Measurements from ENCODE around the gene LHCGR.

The LHCGR gene

DNA sequence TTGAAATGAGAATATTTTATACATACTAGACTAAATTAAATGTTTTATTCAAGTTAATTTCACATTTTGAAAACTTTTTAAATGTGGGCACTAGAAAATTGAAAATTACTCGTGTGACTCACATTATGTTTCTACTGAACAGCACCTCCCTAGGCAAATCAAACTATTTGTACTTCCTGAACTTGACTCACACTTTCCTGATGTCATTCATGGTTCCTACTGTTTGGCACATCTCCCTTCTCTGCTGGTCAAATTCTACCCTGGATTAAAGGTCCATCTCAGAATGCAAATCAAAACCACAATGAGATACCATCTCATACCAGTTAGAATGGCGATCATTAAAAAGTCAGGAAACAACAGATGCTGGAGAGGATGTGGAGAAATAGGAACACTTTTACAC lies 16.7 kb downstream of the LHCGR start:
- DNase-seq, result no peak

- no peak for DNase-seq
Observed at GRCh38 chr2:48736251-48736650, 19.3 kb downstream of the LHCGR start.

DNA sequence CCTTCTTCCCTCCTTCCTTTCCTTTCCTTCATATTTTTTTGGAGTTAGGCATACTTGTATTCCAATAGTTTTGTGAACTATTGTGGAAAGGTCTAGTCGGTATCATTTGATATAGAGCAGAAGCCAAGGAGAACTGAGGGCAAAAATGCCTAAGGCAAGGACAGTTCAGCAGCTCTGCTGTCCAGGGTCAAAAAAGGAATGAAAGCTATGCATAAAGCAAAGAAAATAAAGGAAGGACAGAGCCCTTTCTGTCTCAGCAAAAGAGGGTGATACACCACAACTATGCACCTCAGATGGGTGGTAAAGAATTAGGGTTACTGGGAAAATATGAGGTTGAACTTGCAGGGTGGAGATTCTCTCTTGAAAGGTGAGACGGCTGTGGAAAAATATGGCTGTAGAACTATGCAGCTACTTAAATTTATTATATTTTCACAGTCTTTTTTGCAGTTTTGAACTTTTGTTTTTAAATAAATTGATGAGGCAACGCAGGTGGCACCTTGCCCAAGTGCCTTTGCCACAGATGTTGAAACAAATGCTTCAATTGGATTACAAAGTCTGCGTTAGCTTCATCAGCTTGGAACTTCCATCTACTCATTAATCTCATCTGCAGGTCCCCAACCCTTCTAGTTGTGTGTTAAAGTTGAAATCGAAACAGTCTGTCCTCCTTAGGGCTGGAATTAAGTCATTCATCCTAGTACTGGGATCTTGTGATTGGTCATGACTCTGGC lies 20.8 kb downstream of the LHCGR start:
- no peak for DNase-seq

GRCh38 chr2:48733067-48733503 lies 22.4 kb downstream of the LHCGR start:
- peak; percentile 89 to 91 for DNase-seq

- DNase-seq, result no peak
Observed at GRCh38 chr2:48728840-48729239, 26.7 kb downstream of the LHCGR start.

DNA sequence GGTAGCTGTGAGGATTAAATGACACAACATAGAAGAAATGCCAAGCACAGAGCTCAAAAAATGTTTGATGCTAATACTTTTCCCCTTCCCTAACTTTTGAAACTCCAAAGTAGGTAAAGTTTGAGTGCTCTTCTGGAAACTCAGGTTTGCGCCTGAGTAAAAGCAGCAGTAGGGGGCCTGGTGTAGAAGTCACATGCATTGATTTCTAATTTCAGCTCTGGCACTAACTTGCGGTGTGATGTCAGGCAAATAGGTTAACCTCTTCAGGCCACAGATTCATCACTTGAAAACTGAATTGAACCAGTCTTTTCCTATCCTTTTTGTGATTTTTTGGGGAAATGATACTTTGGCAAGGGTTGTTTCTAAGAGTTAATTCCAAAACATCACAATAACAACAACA lies 27.2 kb downstream of the LHCGR start:
- no peak for DNase-seq

DNA sequence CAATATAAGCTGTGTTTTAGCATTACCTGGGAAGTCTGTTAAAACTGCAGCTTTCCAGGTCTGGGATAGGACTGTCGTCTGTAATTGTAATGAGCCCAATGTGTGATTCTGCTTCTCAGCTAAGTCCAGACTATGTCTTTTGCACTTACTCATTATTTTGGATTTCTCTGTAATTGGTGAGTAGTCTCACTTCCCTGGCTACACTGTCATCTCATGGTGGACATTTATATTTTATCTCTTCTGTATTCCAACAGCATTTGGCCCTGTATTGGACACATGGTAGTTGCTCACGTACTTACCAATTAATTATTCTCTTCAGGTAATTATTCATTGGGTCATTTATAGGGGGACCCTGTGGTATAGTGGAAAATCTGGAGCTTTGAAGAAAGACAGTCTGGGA lies 28.0 kb downstream of the LHCGR start:
- no peak for DNase-seq

- DNase-seq, result no peak
Observed at GRCh38 chr2:48725696-48726494, 29.6 kb downstream of the LHCGR start.

GRCh38 chr2:48724278-48724677 lies 31.2 kb downstream of the LHCGR start:
- no peak for DNase-seq

DNA sequence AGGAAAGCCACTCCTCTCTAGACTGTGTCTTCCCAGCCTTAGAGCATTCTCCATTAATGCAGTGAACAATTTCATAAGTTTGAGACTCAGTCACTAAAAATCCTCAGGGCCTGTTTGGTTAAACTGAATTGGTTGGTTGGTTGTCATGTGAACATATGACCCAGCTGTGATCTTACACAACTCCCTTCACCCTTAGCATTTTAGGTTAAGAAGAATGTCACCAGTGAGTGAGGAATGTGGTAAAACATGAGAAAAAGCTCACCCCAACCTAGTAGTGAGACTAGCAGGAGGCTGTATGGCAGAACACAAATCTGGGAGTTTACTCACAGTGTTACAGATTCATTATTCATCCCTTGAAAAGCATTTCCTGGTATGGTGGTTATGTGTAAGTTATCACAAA lies 32.4 kb downstream of the LHCGR start:
- DNase-seq, result no peak

GRCh38 chr2:48722391-48722790 lies 33.1 kb downstream of the LHCGR start:
- no peak for DNase-seq

DNA sequence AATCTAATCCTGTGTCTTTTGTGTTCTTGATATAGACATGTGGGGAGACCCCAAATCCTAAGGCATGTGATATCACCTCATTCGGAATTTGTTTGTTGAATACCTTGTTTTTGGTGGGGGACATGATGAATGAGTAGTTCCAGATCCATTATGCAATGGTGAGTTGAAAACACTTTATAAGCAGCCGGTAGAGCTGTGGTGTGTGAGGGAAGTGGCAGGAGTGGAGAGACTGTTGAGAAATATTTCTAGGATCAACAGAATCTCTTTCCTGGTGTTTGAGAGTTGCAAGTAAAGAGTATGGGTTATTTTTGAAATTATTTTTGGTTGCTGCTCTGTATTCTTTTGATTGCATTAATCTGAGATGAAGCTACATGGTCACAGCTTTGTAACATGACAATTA lies 34.4 kb downstream of the LHCGR start:
- no peak for DNase-seq

DNA sequence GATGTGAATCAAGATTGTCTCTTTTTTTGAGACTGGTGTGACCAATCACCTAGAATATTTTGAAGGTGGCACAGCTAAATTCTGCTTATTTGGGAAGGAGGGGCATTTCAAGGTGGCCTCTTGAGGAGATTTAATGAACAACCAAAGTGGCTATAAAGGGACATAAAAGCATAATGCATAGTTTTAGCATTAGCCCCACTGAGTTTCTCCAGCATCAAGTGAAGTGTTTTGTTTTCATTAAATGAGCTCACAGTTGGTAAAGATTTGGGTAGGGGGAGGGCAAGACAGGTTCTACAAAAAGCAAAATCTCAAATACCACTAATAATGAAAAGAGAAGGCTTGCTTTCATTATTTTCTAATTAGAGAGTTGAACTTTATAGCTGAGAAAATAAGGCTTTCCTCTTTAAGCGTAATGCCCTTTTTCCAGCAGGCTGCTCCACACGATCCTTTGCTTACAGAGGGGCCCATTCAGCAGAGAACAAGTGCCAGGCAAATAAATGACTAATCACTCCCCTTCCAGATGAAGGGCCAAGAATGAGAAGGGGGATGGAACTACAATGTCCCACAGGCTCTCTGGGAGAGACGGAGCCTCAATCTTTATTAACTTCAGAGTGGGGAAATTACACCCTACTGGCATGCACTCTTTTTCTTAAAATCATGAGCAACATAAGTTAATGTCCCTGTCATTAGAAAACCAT lies 35.9 kb downstream of the LHCGR start:
- DNase-seq, result no peak

GRCh38 chr2:48717846-48718245 lies 37.7 kb downstream of the LHCGR start:
- DNase-seq, result no peak

- no peak for DNase-seq
Observed at GRCh38 chr2:48715956-48716355, 39.6 kb downstream of the LHCGR start.

DNA sequence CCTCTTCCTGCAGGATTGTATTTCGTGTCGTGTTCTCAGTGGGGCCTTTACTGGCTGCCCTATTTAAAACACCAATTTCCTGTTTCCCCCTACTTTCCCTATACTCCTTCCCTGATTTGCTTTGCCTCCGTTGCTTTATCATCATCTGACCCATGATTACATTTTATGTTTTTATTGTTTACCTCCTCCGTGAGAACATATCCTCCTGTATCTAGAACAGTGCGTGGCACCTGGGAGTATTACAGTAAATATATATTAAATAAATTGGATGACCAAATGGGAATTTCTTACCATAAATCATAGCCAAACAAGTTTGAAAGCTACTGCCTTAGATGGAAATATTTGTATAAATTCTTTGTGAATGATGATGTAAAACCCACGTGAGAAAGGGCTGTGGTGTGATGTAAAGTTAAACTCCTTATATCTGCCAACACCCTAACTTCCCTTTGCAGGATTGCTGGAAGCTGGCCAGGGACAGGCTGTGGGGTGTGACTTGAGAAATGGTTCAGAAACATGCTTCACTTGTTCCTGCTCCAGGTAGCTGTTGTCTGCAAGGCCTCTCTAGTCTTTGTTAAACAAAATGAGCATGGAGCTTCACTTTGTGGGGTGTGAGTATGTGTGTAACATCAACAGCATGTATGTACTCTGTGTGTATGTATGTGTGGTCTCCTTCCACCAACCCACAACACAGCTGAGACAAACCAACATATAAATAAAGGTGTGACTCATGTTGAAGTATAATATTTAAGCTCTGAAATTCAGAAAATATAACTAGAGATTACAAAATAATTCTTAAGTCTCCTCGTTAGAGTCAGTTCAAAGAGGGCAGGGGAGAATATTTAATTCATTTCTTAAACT lies 40.3 kb downstream of the LHCGR start:
- no peak for DNase-seq

DNA sequence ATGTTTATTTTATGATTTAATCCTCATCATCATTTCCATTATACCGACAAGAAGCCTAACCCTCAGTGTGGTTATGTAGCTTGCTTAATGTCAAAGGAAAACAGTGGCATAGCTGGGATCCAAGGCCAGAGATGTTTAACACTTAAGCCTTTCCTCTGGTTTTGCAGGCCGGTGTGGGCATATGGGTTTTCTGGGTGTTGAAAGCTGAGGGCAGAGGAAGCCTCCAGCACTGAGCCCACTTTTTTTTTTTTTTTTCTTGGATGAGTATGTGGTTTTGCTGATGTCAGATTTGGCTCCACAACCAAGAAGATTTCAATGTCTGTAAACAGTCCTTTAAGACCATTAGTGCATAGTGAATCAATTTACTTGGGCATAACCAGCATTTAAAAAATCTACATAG lies 41.3 kb downstream of the LHCGR start:
- DNase-seq, result no peak

GRCh38 chr2:48713647-48714046 lies 41.9 kb downstream of the LHCGR start:
- no peak for DNase-seq

DNA sequence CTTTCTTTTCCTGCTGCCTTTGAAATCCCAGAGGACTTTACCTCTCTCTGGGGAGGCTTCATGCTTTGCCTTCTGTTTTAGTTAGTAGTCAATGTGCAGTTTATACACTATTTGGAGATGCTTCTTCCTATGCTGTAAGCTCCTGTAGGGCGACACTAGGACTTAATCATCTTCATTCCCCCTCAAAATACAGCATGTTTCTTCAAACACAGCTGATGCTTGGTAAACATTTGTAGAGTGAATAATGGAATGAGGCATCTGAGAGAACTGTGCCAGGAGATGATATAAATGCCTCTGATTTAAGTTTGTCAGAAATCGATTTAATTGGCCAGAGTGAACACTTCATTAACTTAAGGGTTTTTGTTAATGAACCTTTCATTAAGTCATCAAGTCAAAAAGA lies 43.4 kb downstream of the LHCGR start:
- DNase-seq, result no peak

DNA sequence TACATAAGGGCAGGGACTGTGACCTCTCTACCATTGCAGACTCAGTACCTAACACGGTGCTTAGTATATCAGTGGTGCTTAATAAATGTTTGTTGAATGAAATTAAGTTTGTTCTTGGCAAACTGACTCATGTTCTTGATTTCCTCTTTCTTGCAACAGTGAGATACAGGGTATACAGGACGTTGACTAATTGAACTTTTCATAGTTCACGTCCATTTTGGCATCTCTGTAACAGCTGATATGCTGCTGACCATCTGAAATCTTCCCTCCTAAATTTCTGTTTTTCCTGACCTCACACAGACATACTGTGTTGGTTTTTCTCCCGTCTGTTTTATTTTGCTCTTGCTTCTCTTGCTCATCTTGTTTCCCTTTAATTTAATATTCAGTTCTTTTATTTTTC lies 44.2 kb downstream of the LHCGR start:
- no peak for DNase-seq

DNA sequence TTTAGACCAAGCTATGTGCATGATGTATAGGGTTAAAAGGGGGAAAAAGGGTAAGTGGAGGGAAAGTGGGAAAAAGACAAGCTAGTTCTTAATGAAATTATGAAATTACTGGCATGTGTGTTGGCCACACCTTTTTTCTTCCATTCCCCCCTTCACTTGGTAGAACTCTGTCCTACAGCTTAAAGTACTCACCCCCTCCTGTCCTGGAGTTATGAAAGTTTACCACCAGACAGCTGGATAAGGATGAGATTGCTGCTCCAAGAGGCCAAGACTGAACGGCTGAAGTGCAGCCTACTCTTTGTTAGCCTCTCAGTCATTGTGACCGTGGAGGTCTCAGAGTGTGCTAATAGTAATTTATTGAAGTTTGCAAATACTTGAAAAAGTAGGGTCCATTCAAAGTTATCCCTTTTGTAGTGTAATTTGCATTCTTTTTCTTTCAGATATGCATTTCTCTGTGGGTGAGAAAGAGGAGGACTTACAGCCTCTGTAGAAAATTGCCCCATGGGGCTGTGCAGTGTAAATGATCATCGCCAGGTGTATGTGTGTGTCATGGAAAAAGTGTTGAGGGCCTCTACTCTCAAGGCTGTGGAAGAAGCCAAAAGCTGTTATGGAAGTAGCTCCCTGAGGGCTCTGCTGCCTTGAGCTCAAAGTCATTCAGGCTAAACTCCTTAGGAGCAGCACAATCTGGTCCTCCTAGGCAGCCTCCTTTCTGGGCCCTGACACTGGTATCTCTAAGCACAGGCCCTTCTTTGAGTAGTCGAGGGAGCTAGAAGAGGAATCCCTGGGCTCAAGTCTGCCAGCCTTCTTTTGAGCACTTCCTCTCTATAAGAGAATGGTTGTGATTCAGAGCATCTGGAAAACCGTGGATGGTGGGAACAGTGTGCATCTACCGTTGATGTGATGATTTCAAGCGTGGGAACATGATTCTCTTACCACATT lies 46.2 kb downstream of the LHCGR start:
- DNase-seq, result no peak

DNA sequence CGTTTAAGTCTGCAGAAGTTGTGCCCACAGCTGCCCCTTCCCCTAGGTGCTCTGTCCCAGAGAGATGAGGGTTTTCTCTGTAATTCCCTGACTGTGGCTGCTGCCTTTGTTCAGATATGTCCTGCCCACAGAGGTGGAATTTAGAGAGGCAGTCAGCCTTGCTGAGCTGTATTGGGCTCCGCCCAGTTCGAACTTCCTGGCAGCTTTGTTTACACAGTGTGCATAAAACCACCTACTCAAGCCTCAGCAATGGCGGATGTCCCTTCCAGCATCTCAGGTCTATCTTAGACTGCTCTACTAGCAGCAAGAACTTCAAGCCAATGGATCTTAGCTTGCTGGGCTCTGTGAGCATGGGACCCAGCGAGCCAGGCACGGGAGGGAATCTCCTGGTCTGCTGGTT lies 48.1 kb downstream of the LHCGR start:
- no peak for DNase-seq
